Measurements from ENCODE around the gene SOS2.

- TF ChIP-seq CTCF (IDR thresholded peaks at IDR 0.05; ENCODE audit: poor library complexity, severe bottlenecking) (no peak), TAF1 (IDR thresholded peaks at IDR 0.05; ENCODE audit: low read depth) (no peak), EP300 (conservative IDR thresholded peaks at IDR 0.05; ENCODE audit: poor library complexity, severe bottlenecking) (no peak)
Measured at GRCh38 chr14:50260511-50260910, 29.1 kb upstream of the SOS2 start.

All from neural cell (in vitro differentiated cells).